SK-N-SH (cell line): Measurements from ENCODE around the gene TIAM2.

Source experiments
- CTCF ChIP-seq: fragments of 200-600 bp; sonication (generic); IDR thresholded peaks from 2 replicates; pipeline ENCODE4 v1.6.1; 2017; ENCODE audit warnings: antibody characterized with exemption, mild to moderate bottlenecking, moderate library complexity
- NFIC ChIP-seq: IDR thresholded peaks from 2 replicates; pipeline ENCODE4 v1.4.0; 2012; ENCODE audit warnings: borderline replicate concordance
- POLR2AphosphoS5 ChIP-seq: IDR thresholded peaks from 2 replicates; pipeline ENCODE4 v1.6.1; 2012; ENCODE audit warnings: low read depth, low read length

DNA sequence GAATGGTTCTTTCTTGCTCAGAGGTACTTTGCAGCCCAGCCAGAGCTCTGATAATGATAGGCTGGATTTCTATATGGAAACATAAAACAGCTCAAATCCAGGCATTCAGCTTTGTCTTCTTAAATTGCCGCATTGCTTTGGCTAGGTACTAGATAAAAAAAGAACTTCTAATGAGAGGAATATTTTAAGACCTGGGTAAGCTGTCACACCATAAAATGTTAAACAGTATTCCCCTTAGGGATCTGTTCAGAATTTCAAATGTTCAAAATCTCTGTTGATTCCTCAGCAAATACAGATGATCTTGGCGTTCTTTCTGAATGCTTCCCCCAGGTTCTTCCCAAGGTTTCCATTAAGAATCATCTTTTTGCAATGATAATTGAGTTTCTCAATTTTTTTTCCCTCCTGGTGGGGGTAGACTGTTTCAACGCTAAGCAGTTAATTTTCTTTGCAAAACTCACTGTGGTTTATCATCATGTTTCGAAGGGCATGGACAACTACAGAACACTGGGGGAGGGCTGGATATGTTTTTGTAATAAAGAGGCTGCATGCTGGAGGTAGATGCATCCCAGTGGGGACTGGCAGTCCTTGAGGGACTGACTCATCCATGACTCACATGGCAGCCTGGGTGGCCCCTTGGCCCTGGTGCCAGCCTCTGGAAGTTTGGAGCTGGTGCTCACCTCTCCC lies 31.0 kb downstream of the TIAM2 start:
- TF ChIP-seq CTCF (no peak), POLR2AphosphoS5 (peak; percentile 46; the same call in 1 of the 2 replicates), NFIC (peak; percentile 87)
